HepG2 (cell line): ENCODE measurements around the gene UTP15. TPM values are rescaled to one million over a fixed set of nuclear protein-coding genes. Genes with fewer than 3 reads are reported as not detected.

Source experiments
- ISX ChIP-seq: sonication (generic); formaldehyde crosslinking; conservative IDR thresholded peaks from 2 replicates; pipeline ENCODE4 v1.5.0; 2020; ENCODE audit warnings: missing genetic modification reagents
- JDP2 ChIP-seq: sonication (generic); formaldehyde crosslinking; IDR thresholded peaks from 2 replicates; pipeline ENCODE4 v1.8.1; 2022; ENCODE audit warnings: missing genetic modification reagents, borderline replicate concordance
- KDM2A ChIP-seq: sonication (generic); formaldehyde crosslinking; IDR thresholded peaks from 2 replicates; pipeline ENCODE4 v1.4.0; 2020; ENCODE audit warnings: low read depth, missing genetic modification reagents, borderline replicate concordance
- MEF2D ChIP-seq: sonication (generic); formaldehyde crosslinking; IDR thresholded peaks from 2 replicates; pipeline ENCODE4 v1.5.1; 2020; ENCODE audit warnings: mild to moderate bottlenecking, missing genetic modification reagents
- NCOA1 ChIP-seq: sonication (generic); formaldehyde crosslinking; IDR thresholded peaks from 2 replicates; pipeline ENCODE4 v1.9.0; 2021; ENCODE audit warnings: missing genetic modification reagents
- SIX1 ChIP-seq: sonication (generic); formaldehyde crosslinking; IDR thresholded peaks from 2 replicates; pipeline ENCODE4 v1.4.0; 2020; ENCODE audit warnings: missing genetic modification reagents, borderline replicate concordance
- ZNF329 ChIP-seq: sonication (generic); formaldehyde crosslinking; IDR thresholded peaks from 2 replicates; pipeline ENCODE4 v1.9.0; 2021; ENCODE audit warnings: low read depth, mild to moderate bottlenecking, missing genetic modification reagents
- ZNF343 ChIP-seq: sonication (generic); formaldehyde crosslinking; IDR thresholded peaks from 2 replicates; pipeline ENCODE4 v1.4.0; 2020; ENCODE audit warnings: mild to moderate bottlenecking, missing genetic modification reagents
- ZNF678 ChIP-seq: sonication (generic); formaldehyde crosslinking; IDR thresholded peaks from 2 replicates; pipeline ENCODE4 v1.4.0; 2020; ENCODE audit warnings: mild to moderate bottlenecking, missing genetic modification reagents
- ZSCAN31 ChIP-seq: sonication (generic); formaldehyde crosslinking; IDR thresholded peaks from 2 replicates; pipeline ENCODE4 v1.5.0; 2020; ENCODE audit warnings: low read depth, mild to moderate bottlenecking, missing genetic modification reagents
- polyA plus RNA-seq, 8 experiments: library from polyadenylated mRNA; depleted of rRNA in 3 of 8; stranded (reverse) in 7 of 8; unstranded in 1 of 8; fragments of >200 nt; fragmentation: Illumina TruSeq in 4 of 8; extraction: Trizol in 4 of 8; gene quantifications; 2 replicates each; pipeline versions ENCODE4 v1.2.1 to v1.2.3, GENCODE V29; 2011 to 2016; ENCODE audit warnings: low read depth in 4 of 8, missing spikeins in 1 of 8, mixed read lengths in 1 of 8; ENCODE audit not compliant: insufficient read depth in 1 of 8
- total RNA-seq, 5 experiments: library from RNA; depleted of rRNA; stranded (reverse); fragments of >200 nt; fragmentation: Illumina TruSeq; extraction: Trizol; gene quantifications; 2 replicates each; pipeline ENCODE4 v1.2.3, GENCODE V29; 2016; ENCODE audit warnings: low read depth in 1 of 5
- TF ChIP-seq, protein P1 (sequence below): sonication (generic); formaldehyde crosslinking; IDR thresholded peaks from 2 replicates; pipeline ENCODE4 v1.4.0; 2020; ENCODE audit warnings: mild to moderate bottlenecking, missing genetic modification reagents
- TF ChIP-seq, protein P2 (sequence below): sonication (generic); formaldehyde crosslinking; IDR thresholded peaks from 2 replicates; pipeline ENCODE4 v1.5.0; 2020; ENCODE audit warnings: mild to moderate bottlenecking, missing genetic modification reagents, borderline replicate concordance
- TF ChIP-seq, protein P3 (sequence below): sonication (generic); formaldehyde crosslinking; conservative IDR thresholded peaks from 2 replicates; pipeline ENCODE4 v1.4.0; 2020; ENCODE audit warnings: mild to moderate bottlenecking, missing genetic modification reagents, moderate library complexity
- TF ChIP-seq, protein P4 (sequence below): sonication (generic); formaldehyde crosslinking; IDR thresholded peaks from 2 replicates; pipeline ENCODE4 v1.5.0; 2020; ENCODE audit warnings: missing genetic modification reagents
- TF ChIP-seq, protein P5 (sequence below): sonication (generic); formaldehyde crosslinking; IDR thresholded peaks from 2 replicates; pipeline ENCODE4 v1.8.0; 2022; ENCODE audit warnings: mild to moderate bottlenecking, missing genetic modification reagents, moderate library complexity

Gene UTP15
- total and polyA plus RNA-seq, 2 of the 13 experiments (the other 11 are each of a cell fraction or from before 2014, with no cell fraction given) = 7.3 to 35.8 TPM

DNA sequence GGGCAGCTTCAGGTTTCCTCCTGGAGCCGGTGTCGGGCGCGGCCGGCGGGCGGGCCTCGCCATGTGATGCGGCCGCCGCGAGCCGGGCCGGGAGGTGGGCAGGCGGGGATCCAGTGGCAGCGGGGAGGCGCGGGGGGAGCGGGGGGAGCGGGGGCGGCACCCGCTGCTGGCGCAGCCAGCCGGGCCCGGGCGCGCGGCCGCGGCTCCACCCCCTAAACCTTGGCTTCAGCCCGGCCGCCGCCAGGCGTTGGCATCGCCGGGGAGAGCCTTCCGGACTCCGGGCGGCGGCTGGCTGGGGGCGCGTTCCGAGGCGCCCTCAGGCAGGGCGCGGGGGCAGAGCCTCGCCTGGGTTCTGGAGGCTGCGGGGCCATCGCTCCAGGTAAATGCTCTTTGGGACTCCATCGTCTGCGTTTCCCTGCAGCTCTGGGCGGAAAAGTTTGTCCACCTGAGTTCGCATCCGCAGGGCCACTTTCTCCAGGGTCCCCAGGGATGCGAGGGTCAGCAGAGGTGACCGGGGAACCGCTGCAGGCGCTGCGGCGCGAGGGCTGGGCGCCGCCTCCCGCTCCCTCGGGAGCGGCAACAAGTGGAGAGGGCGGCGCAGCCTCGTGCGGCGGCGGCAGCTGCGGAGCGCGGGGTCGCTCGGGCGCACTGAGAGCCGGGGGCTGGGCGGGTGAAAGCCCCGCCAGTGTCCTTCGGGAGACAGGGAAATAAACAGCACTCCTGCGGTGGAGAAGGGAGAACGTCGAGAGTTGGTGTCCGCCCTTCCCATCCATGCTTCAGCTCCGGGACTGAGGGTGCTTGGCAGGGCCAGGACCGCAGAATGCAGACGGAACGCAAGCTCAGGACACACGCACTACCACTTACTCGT is 60.6 kb downstream of the UTP15 start, which contains the start of gene ARHGEF28 (continued):
- TF ChIP-seq ZNF329 (CRISPR knock-in tag) (no peak), ZSCAN31 (CRISPR knock-in tag) (no peak), ZNF343 (CRISPR knock-in tag) (no peak; the same call in 1 of the 2 replicates), NCOA1 (CRISPR knock-in tag) (no peak), KDM2A (peak; percentile 55; the same call in 1 of the 2 replicates), ZNF678 (0 out of 2 replicates have a peak, but pooled peaks have one; percentile 29), JDP2 (CRISPR knock-in tag) (no peak), ISX (CRISPR knock-in tag) (no peak), MEF2D (CRISPR knock-in tag) (no peak), SIX1 (CRISPR knock-in tag) (no peak)
- TF ChIP-seq, protein P1, sequence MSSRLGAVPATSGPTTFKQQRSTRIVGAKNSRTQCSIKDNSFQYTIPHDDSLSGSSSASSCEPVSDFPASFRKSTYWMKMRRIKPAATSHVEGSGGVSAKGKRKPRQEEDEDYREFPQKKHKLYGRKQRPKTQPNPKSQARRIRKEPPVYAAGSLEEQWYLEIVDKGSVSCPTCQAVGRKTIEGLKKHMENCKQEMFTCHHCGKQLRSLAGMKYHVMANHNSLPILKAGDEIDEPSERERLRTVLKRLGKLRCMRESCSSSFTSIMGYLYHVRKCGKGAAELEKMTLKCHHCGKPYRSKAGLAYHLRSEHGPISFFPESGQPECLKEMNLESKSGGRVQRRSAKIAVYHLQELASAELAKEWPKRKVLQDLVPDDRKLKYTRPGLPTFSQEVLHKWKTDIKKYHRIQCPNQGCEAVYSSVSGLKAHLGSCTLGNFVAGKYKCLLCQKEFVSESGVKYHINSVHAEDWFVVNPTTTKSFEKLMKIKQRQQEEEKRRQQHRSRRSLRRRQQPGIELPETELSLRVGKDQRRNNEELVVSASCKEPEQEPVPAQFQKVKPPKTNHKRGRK (CRISPR knock-in tag) = no peak
- TF ChIP-seq, protein P2, sequence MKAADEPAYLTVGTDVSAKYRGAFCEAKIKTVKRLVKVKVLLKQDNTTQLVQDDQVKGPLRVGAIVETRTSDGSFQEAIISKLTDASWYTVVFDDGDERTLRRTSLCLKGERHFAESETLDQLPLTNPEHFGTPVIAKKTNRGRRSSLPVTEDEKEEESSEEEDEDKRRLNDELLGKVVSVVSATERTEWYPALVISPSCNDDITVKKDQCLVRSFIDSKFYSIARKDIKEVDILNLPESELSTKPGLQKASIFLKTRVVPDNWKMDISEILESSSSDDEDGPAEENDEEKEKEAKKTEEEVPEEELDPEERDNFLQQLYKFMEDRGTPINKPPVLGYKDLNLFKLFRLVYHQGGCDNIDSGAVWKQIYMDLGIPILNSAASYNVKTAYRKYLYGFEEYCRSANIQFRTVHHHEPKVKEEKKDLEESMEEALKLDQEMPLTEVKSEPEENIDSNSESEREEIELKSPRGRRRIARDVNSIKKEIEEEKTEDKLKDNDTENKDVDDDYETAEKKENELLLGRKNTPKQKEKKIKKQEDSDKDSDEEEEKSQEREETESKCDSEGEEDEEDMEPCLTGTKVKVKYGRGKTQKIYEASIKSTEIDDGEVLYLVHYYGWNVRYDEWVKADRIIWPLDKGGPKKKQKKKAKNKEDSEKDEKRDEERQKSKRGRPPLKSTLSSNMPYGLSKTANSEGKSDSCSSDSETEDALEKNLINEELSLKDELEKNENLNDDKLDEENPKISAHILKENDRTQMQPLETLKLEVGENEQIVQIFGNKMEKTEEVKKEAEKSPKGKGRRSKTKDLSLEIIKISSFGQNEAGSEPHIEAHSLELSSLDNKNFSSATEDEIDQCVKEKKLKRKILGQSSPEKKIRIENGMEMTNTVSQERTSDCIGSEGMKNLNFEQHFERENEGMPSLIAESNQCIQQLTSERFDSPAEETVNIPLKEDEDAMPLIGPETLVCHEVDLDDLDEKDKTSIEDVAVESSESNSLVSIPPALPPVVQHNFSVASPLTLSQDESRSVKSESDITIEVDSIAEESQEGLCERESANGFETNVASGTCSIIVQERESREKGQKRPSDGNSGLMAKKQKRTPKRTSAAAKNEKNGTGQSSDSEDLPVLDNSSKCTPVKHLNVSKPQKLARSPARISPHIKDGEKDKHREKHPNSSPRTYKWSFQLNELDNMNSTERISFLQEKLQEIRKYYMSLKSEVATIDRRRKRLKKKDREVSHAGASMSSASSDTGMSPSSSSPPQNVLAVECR (CRISPR knock-in tag) = peak; percentile 64
- TF ChIP-seq, protein P3, sequence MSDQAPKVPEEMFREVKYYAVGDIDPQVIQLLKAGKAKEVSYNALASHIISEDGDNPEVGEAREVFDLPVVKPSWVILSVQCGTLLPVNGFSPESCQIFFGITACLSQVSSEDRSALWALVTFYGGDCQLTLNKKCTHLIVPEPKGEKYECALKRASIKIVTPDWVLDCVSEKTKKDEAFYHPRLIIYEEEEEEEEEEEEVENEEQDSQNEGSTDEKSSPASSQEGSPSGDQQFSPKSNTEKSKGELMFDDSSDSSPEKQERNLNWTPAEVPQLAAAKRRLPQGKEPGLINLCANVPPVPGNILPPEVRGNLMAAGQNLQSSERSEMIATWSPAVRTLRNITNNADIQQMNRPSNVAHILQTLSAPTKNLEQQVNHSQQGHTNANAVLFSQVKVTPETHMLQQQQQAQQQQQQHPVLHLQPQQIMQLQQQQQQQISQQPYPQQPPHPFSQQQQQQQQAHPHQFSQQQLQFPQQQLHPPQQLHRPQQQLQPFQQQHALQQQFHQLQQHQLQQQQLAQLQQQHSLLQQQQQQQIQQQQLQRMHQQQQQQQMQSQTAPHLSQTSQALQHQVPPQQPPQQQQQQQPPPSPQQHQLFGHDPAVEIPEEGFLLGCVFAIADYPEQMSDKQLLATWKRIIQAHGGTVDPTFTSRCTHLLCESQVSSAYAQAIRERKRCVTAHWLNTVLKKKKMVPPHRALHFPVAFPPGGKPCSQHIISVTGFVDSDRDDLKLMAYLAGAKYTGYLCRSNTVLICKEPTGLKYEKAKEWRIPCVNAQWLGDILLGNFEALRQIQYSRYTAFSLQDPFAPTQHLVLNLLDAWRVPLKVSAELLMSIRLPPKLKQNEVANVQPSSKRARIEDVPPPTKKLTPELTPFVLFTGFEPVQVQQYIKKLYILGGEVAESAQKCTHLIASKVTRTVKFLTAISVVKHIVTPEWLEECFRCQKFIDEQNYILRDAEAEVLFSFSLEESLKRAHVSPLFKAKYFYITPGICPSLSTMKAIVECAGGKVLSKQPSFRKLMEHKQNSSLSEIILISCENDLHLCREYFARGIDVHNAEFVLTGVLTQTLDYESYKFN (CRISPR knock-in tag) = no peak
- TF ChIP-seq, protein P4, sequence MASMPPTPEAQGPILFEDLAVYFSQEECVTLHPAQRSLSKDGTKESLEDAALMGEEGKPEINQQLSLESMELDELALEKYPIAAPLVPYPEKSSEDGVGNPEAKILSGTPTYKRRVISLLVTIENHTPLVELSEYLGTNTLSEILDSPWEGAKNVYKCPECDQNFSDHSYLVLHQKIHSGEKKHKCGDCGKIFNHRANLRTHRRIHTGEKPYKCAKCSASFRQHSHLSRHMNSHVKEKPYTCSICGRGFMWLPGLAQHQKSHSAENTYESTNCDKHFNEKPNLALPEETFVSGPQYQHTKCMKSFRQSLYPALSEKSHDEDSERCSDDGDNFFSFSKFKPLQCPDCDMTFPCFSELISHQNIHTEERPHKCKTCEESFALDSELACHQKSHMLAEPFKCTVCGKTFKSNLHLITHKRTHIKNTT (CRISPR knock-in tag) = no peak
- TF ChIP-seq, protein P5, sequence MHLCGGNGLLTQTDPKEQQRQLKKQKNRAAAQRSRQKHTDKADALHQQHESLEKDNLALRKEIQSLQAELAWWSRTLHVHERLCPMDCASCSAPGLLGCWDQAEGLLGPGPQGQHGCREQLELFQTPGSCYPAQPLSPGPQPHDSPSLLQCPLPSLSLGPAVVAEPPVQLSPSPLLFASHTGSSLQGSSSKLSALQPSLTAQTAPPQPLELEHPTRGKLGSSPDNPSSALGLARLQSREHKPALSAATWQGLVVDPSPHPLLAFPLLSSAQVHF (CRISPR knock-in tag) = 0 out of 2 replicates have a peak, but pooled peaks have one; percentile 56
